MM.1S (cell line): ENCODE measurements around the gene TTC36.

ENCODE experiments used
- DNase-seq: peaks from one replicate; pipeline ENCODE4 v3.0.0-alpha.2; 2015
- H2AFZ ChIP-seq: fragments of 300-600 bp; sonication (generic); 2 replicates; pipeline ENCODE4 v1.6.0; 2016; ENCODE audit warnings: antibody characterized with exemption, low read length
- H3F3A ChIP-seq: fragments of 300-600 bp; sonication (generic); 2 replicates; pipeline ENCODE4 v1.6.1; 2016; ENCODE audit warnings: mild to moderate bottlenecking, antibody characterized with exemption, low read length, moderate library complexity, mixed read lengths; ENCODE audit not compliant: insufficient read depth
- H3K27ac ChIP-seq: fragments of 300-600 bp; sonication (generic); 2 replicates; pipeline ENCODE4 v1.5.1; 2016; ENCODE audit warnings: mild to moderate bottlenecking, low read length
- H3K27me3 ChIP-seq: fragments of 300-600 bp; sonication (generic); replicated peaks from 2 replicates; pipeline ENCODE4 v1.6.0; 2016; ENCODE audit warnings: low read length; ENCODE audit not compliant: insufficient read depth
- H3K36me3 ChIP-seq: fragments of 300-600 bp; sonication (generic); replicated peaks from 2 replicates; pipeline ENCODE4 v1.6.1; 2016; ENCODE audit warnings: mild to moderate bottlenecking, low read length, mixed read lengths; ENCODE audit not compliant: insufficient read depth
- H3K4me1 ChIP-seq: fragments of 300-600 bp; sonication (generic); 2 replicates; pipeline ENCODE4 v1.6.1; 2016; ENCODE audit warnings: low read length, mixed read lengths
- H3K4me2 ChIP-seq: fragments of 300-600 bp; sonication (generic); 2 replicates; pipeline ENCODE4 v1.6.0; 2016; ENCODE audit warnings: low read depth, low read length
- H3K4me3 ChIP-seq: fragments of 300-600 bp; sonication (generic); 2 replicates; pipeline ENCODE4 v1.5.1; 2016; ENCODE audit warnings: low read length, mixed read lengths
- H3K79me2 ChIP-seq: fragments of 300-600 bp; sonication (generic); 2 replicates; pipeline ENCODE4 v1.6.1; 2016; ENCODE audit warnings: mixed run types, low read length, mixed read lengths
- H3K9ac ChIP-seq: fragments of 300-600 bp; sonication (generic); 2 replicates; pipeline ENCODE4 v1.6.1; 2016; ENCODE audit warnings: low read length, mixed read lengths
- H3K9me2 ChIP-seq: fragments of 300-600 bp; sonication (generic); replicated peaks from 2 replicates; pipeline ENCODE4 v1.6.1; 2016; ENCODE audit warnings: mild to moderate bottlenecking, low read length, mixed read lengths; ENCODE audit not compliant: insufficient read depth
- H3K9me3 ChIP-seq: fragments of 300-600 bp; sonication (generic); replicated peaks from 2 replicates; pipeline ENCODE4 v1.6.1; 2016; ENCODE audit warnings: mild to moderate bottlenecking, low read length, mixed read lengths; ENCODE audit not compliant: insufficient read depth
- H4K20me1 ChIP-seq: fragments of 300-600 bp; sonication (generic); 2 replicates; pipeline ENCODE4 v1.6.1; 2016; ENCODE audit warnings: mild to moderate bottlenecking, low read length, moderate library complexity, mixed read lengths; ENCODE audit not compliant: insufficient read depth
- EZH2 ChIP-seq: fragments of 300-600 bp; sonication (generic); optimal IDR thresholded peaks from 2 replicates; pipeline ENCODE3; 2017; ENCODE audit warnings: low read depth, mild to moderate bottlenecking, antibody characterized with exemption, low read length, mixed read lengths
- EZH2phosphoT487 ChIP-seq: fragments of 300-600 bp; sonication (generic); IDR thresholded peaks from 2 replicates; pipeline ENCODE4 v1.6.1; 2018; ENCODE audit warnings: antibody characterized with exemption, low read length
- TF ChIP-seq, protein P1 (sequence below): fragments of 300-600 bp; sonication (generic); IDR thresholded peaks from 2 replicates; pipeline ENCODE4 v1.5.1; 2016; ENCODE audit warnings: antibody characterized with exemption, low read length, mixed read lengths

Gene TTC36

GRCh38 chr11:118503216-118503615 lies 24.1 kb upstream of the TTC36 start:
- peaks cover 22% of the 10 kb centered on the region for H3K36me3 ChIP-seq
- H3K79me2 ChIP-seq = no peaks in the 10 kb centered on the region; the same call in 1 of the 2 replicates
- TF ChIP-seq, protein P1, sequence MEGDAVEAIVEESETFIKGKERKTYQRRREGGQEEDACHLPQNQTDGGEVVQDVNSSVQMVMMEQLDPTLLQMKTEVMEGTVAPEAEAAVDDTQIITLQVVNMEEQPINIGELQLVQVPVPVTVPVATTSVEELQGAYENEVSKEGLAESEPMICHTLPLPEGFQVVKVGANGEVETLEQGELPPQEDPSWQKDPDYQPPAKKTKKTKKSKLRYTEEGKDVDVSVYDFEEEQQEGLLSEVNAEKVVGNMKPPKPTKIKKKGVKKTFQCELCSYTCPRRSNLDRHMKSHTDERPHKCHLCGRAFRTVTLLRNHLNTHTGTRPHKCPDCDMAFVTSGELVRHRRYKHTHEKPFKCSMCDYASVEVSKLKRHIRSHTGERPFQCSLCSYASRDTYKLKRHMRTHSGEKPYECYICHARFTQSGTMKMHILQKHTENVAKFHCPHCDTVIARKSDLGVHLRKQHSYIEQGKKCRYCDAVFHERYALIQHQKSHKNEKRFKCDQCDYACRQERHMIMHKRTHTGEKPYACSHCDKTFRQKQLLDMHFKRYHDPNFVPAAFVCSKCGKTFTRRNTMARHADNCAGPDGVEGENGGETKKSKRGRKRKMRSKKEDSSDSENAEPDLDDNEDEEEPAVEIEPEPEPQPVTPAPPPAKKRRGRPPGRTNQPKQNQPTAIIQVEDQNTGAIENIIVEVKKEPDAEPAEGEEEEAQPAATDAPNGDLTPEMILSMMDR = no peak
- TF ChIP-seq EZH2phosphoT487 (no peak), EZH2 (no peak)
- H2AFZ ChIP-seq = no peak overlapping the region
- no peaks in the 10 kb centered on the region for H4K20me1 ChIP-seq
- no peaks in the 10 kb centered on the region for H3K9me3 ChIP-seq
- no peak overlapping the region for H3K4me3 ChIP-seq
- DNase-seq = no peak
- no peak overlapping the region for H3K27ac ChIP-seq
- no peaks in the 10 kb centered on the region for H3K27me3 ChIP-seq
- no peaks in the 10 kb centered on the region for H3K4me1 ChIP-seq
- H3K4me2 ChIP-seq = no peak overlapping the region
- H3K9me2 ChIP-seq = no peaks in the 10 kb centered on the region
- no peaks in the 10 kb centered on the region for H3F3A ChIP-seq
- no peak overlapping the region for H3K9ac ChIP-seq

- no peak overlapping the region for H3K9ac ChIP-seq
- DNase-seq = no peak
- H3F3A ChIP-seq = no peaks in the 10 kb centered on the region
- no peaks in the 10 kb centered on the region for H3K9me3 ChIP-seq
- no peak overlapping the region for H3K4me3 ChIP-seq
- H2AFZ ChIP-seq = no peak overlapping the region
- H3K27ac ChIP-seq = no peak overlapping the region
- TF ChIP-seq EZH2phosphoT487 = no peak
- no peak for TF ChIP-seq EZH2
- H3K36me3 ChIP-seq = peaks cover 14% of the 10 kb centered on the region
- H3K4me2 ChIP-seq = no peak overlapping the region
- H3K79me2 ChIP-seq = no peaks in the 10 kb centered on the region
- no peaks in the 10 kb centered on the region for H4K20me1 ChIP-seq
- no peaks in the 10 kb centered on the region for H3K27me3 ChIP-seq
- no peaks in the 10 kb centered on the region for H3K4me1 ChIP-seq
- H3K9me2 ChIP-seq = no peaks in the 10 kb centered on the region
These were observed 15.7 kb upstream of the TTC36 start for GRCh38 chr11:118511601-118512000.

GRCh38 chr11:118514103-118514502 lies 13.2 kb upstream of the TTC36 start:
- H3K9me3 ChIP-seq = no peaks in the 10 kb centered on the region
- TF ChIP-seq EZH2 (no peak), EZH2phosphoT487 (no peak)
- TF ChIP-seq, protein P1 = no peak
- H3F3A ChIP-seq = no peaks in the 10 kb centered on the region
- no peaks in the 10 kb centered on the region for H3K9me2 ChIP-seq
- no peaks in the 10 kb centered on the region for H3K79me2 ChIP-seq
- no peak overlapping the region for H2AFZ ChIP-seq
- no peak overlapping the region for H3K9ac ChIP-seq
- DNase-seq = no peak
- H3K27me3 ChIP-seq = no peaks in the 10 kb centered on the region
- no peak overlapping the region for H3K27ac ChIP-seq
- H3K4me1 ChIP-seq = no peaks in the 10 kb centered on the region
- H3K4me3 ChIP-seq = no peak overlapping the region
- no peaks in the 10 kb centered on the region for H4K20me1 ChIP-seq
- H3K4me2 ChIP-seq = no peak overlapping the region
- H3K36me3 ChIP-seq = peaks cover 9% of the 10 kb centered on the region; the same call in 1 of the 2 replicates

- Histone ChIP-seq H3K9me3 (no peaks in the 10 kb centered on the region), H3K9me2 (no peaks in the 10 kb centered on the region), H3K79me2 (no peaks in the 10 kb centered on the region), H2AFZ (no peak overlapping the region), H3F3A (no peaks in the 10 kb centered on the region), H3K27ac (no peak overlapping the region), H3K9ac (no peak overlapping the region), H3K4me1 (no peaks in the 10 kb centered on the region), H3K36me3 (peaks cover 18% of the 10 kb centered on the region), H3K27me3 (no peaks in the 10 kb centered on the region), H3K4me3 (no peak overlapping the region), H3K4me2 (no peak overlapping the region), H4K20me1 (no peaks in the 10 kb centered on the region)
- no peak for TF ChIP-seq EZH2
- TF ChIP-seq, protein P1 = no peak
- TF ChIP-seq EZH2phosphoT487 = no peak
- no peak for DNase-seq
These were observed 7.7 kb upstream of the TTC36 start for GRCh38 chr11:118519549-118519948.
